HL-60 (cell line): Measurements from ENCODE around the gene MAP2.

Experiments
- DNase-seq, 2 experiments: peaks; one replicate each; pipeline ENCODE4 v3.0.0-alpha.2; 2010 to 2020; ENCODE audit warnings: low read depth in 1 of 2, low spot score in 1 of 2
- H3K27ac ChIP-seq: fragments of 250-450 bp; sonication (Bioruptor Pico); replicated peaks from 2 replicates; pipeline ENCODE4 v1.5.1; 2020; ENCODE audit warnings: mild to moderate bottlenecking, moderate library complexity
- H3K27me3 ChIP-seq: fragments of 250-450 bp; sonication (Bioruptor Pico); 2 replicates; pipeline ENCODE4 v1.5.1; 2021; ENCODE audit warnings: mild to moderate bottlenecking, moderate library complexity; ENCODE audit not compliant: insufficient read depth, poor library complexity, severe bottlenecking
- H3K4me3 ChIP-seq: replicated peaks from 2 replicates; pipeline ENCODE4 v1.5.1; 2011; ENCODE audit warnings: mild to moderate bottlenecking, control low read depth, low read length; ENCODE audit not compliant: insufficient read depth
- CTCF ChIP-seq: IDR thresholded peaks from one replicate; pipeline ENCODE4 v1.5.1; 2011; ENCODE audit warnings: low read length, control low read depth, inconsistent platforms; ENCODE audit not compliant: insufficient read depth
- GABPA ChIP-seq: IDR thresholded peaks from 2 replicates; pipeline ENCODE4 v1.6.1; 2012; ENCODE audit warnings: low read depth
- POLR2AphosphoS5 ChIP-seq: IDR thresholded peaks from 2 replicates; pipeline ENCODE4 v1.6.1; 2012; ENCODE audit warnings: low read depth
- REST ChIP-seq: IDR thresholded peaks from 2 replicates; pipeline ENCODE4 v1.6.1; 2012; ENCODE audit warnings: low read depth; ENCODE audit not compliant: insufficient replicate concordance
- SPI1 ChIP-seq: IDR thresholded peaks from 2 replicates; pipeline ENCODE4 v1.6.1; 2012; ENCODE audit warnings: low read depth, mild to moderate bottlenecking, borderline replicate concordance

MAP2 gene

GRCh38 chr2:209458008-209458979 is 34.4 kb downstream of the MAP2 start:
- no peak overlapping the region for H3K27ac ChIP-seq
- H3K4me3 ChIP-seq, result no peak overlapping the region
- DNase-seq, result no peak
- TF ChIP-seq SPI1, result no peak
- TF ChIP-seq GABPA, result no peak
- no peak for TF ChIP-seq CTCF
- TF ChIP-seq REST, result no peak
- TF ChIP-seq POLR2AphosphoS5, result no peak
- no peaks in the 10 kb centered on the region for H3K27me3 ChIP-seq

- no peak overlapping the region for H3K27ac ChIP-seq
- TF ChIP-seq SPI1, result no peak
- TF ChIP-seq CTCF, result no peak
- no peak for TF ChIP-seq GABPA
- no peak for TF ChIP-seq REST
- no peak for TF ChIP-seq POLR2AphosphoS5
- no peaks in the 10 kb centered on the region for H3K27me3 ChIP-seq
- no peak for DNase-seq
- no peak overlapping the region for H3K4me3 ChIP-seq
Measured at GRCh38 chr2:209459359-209459758, 35.5 kb downstream of the MAP2 start.

GRCh38 chr2:209460151-209460761 is 36.4 kb downstream of the MAP2 start:
- no peak for DNase-seq
- no peak overlapping the region for H3K27ac ChIP-seq
- no peaks in the 10 kb centered on the region for H3K27me3 ChIP-seq
- H3K4me3 ChIP-seq, result no peak overlapping the region
- TF ChIP-seq SPI1 (no peak), CTCF (no peak), REST (no peak), POLR2AphosphoS5 (no peak), GABPA (no peak)
